Measurements from ENCODE around the gene CPED1.

Gene CPED1

GRCh38 chr7:121006711-121007315, 18.3 kb downstream of the CPED1 start:
- TF ChIP-seq CTCF (IDR thresholded peaks at IDR 0.05), result no peak

DNA sequence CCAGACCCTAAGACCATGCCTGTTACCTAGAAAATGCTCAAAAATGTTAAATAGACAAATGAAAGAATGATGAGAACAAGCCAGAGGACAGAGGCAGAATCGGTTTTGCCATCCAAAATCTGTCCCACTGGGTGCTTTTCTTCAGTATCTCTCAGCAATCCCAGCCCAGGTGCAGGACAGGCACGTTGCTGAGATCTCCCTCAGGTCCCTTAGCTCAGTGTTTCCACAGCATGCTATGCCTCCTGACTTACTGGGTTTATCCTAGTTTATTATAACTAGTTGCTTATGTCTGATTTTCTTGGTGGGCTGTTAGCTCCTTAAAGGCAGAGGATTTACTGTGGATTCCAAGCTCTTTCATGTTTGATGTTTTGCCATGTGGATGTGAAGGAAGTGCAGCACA, 20.3 kb downstream of the CPED1 start:
- no peak for TF ChIP-seq CTCF (IDR thresholded peaks at IDR 0.05)

GRCh38 chr7:121011401-121011800, 22.9 kb downstream of the CPED1 start:
- TF ChIP-seq CTCF (IDR thresholded peaks at IDR 0.05), result no peak

DNA sequence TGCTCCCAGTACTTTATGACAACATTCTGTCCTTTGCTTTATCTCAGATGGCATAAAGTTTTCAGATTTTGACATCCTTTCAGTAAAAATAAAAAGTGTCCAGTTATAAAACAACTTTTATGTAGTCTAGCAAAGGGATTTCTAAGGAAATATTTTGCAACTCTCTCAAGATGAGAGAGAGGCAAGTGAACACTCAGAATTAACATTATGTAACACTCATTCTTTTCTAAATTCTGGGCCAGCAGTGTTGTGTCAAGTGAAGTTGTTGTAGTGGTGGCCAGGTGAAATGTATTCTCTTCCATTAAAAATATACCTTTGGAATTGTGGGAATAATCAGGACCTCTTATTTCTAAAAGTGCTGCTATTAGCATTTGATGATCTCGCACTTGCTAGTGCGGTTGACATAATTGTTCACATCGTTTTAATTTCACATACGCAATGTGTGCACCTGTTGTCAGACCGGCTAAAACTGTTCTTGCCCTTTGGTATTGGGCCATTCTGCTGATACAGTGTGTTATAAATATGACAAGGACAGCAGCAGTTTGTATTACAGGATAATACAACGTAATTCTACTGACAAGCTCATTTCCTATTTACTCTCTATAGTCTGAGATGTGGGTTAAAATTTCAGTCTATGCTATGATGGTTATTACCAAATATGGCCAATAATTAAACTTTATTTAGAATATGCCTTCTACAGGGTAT, 23.8 kb downstream of the CPED1 start:
- no peak for TF ChIP-seq CTCF (IDR thresholded peaks at IDR 0.05)

DNA sequence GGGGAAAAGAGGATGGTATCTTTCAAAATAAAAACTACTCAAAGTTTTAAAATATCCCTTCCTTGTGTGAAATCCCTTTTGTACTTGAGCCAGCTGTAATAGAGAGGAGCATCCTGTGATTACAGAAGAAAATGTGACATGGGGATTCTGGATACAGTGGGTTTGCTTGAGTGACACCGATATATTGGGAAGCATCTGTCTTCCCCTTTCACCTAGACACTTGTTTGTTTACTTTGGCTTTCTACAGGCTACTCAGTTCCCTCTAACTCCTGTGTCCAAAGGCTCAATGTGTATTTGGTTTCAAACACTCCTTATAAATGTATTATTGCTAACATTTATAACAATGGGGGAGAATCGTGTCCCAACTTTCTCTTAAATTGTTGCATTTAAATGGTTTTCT, 24.4 kb downstream of the CPED1 start:
- TF ChIP-seq CTCF (IDR thresholded peaks at IDR 0.05), result no peak

- no peak for TF ChIP-seq CTCF (IDR thresholded peaks at IDR 0.05)
Observed at GRCh38 chr7:121015560-121015959, 27.0 kb downstream of the CPED1 start.

- no peak for TF ChIP-seq CTCF (IDR thresholded peaks at IDR 0.05)
Observed at GRCh38 chr7:121016966-121017365, 28.5 kb downstream of the CPED1 start.

Measured in LNCAP (cell line).